GM12872 (cell line): ENCODE measurements around the gene NRN1L.

Experiments used
- TF ChIP-seq, protein P1 (sequence below): IDR thresholded peaks from 3 replicates; pipeline ENCODE4 v1.5.1; 2011; ENCODE audit warnings: low read depth, mild to moderate bottlenecking, low read length, moderate library complexity; ENCODE audit not compliant: insufficient read depth

Gene NRN1L

DNA sequence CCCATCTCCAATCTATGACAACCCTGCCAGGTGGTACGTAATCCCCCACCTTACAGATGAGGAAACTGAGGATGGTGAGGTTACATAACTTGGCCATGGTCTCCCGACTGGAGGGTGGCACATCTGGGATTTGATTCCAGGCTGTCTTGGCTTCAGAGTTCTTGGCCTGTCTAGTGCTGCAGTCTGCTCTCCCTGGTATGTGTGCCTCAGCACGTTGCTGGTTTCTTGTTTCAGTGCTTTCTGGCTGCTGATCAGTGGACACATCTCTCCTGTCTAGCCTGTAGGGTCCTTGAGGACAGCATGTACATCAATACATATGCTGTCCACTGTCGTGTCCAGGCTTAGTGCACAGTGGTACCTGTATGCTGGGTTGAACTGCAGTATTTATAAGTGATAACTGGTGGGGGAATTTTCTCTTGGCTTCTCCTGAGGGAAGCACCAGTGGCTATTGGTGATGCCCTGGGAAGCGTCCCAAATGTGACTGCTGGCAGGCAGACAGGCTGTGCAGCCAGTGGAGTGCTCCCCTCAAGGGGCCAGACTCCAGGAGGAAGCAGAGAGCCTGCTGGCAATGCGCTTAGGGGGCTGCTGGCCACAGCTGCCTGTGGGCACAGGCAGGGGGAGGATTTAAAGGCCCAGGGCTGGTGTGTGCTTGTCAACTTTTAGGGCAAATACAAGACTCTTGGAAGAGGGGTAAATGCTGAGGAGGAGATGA, 32.6 kb downstream of the NRN1L start:
- TF ChIP-seq, protein P1, sequence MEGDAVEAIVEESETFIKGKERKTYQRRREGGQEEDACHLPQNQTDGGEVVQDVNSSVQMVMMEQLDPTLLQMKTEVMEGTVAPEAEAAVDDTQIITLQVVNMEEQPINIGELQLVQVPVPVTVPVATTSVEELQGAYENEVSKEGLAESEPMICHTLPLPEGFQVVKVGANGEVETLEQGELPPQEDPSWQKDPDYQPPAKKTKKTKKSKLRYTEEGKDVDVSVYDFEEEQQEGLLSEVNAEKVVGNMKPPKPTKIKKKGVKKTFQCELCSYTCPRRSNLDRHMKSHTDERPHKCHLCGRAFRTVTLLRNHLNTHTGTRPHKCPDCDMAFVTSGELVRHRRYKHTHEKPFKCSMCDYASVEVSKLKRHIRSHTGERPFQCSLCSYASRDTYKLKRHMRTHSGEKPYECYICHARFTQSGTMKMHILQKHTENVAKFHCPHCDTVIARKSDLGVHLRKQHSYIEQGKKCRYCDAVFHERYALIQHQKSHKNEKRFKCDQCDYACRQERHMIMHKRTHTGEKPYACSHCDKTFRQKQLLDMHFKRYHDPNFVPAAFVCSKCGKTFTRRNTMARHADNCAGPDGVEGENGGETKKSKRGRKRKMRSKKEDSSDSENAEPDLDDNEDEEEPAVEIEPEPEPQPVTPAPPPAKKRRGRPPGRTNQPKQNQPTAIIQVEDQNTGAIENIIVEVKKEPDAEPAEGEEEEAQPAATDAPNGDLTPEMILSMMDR: no peak

DNA sequence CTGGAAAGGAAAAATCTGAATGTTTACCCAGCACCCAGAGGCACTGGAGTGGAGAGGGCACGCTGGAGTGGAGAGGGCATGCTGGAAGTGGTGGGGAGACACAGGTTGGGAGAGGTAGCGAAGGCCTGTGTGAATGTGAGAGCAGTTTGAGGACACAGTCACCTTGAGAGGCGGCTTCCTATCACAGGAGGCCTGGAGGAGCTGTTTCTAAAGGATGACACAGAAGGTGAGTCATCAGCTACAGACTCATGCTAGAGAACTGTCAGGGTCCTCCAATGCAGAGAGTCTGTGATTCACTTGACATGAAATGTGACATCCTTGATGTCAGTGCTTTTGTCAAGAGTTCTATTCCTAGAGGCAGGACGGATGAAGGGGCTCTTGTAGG, 33.2 kb downstream of the NRN1L start:
- TF ChIP-seq, protein P1: no peak

DNA sequence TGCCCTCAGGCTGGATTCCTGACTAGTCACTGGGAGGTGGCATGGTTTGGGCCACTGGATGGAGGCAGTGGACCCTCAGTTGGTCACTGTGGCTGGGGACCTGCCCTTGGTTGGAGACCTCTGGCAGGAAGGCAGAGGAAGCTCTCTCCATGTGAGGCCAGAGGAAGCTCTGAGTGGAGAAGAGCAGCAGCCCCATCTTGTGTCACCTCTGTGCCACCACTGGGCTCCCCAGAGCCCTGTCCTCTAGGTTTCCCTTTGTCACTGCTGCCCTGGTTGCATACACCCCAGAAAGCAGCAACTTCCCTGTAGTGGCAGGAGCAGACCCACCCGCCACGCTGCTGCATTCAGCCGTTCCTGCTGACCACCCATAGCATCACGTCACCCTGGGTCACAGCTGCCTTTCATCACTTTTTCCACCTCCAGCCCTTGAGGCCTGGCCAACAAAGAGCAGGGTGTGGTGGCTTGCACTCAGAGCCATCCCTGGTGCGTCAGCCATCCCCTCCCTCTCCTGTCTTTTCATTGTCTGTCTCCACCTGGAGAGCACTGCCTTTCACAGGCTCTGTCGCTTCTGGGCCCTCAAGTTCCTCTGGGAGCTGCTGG, 35.0 kb downstream of the NRN1L start:
- TF ChIP-seq, protein P1: 0 out of 3 replicates have a peak, but pooled peaks have one; percentile 13

DNA sequence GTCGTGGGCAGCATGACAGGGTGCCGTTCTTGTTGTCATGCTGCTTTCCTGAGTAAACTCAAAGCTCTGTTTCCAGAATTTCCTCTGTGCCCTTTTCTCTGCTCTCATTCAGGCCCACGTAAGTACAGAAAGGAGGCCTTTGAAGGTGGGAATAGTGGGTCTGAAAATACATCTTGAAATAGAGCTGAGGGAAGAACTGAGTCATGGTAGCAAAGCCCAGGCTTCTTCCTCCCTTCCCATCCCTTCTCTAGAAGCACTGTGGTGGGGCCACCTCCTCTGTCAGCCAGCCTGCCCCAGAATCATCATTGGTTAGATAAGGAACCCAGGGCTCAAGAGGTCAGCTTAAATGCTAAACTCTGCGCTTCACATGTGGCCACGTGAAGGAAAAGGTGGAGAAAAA, 37.5 kb downstream of the NRN1L start:
- TF ChIP-seq, protein P1: no peak

DNA sequence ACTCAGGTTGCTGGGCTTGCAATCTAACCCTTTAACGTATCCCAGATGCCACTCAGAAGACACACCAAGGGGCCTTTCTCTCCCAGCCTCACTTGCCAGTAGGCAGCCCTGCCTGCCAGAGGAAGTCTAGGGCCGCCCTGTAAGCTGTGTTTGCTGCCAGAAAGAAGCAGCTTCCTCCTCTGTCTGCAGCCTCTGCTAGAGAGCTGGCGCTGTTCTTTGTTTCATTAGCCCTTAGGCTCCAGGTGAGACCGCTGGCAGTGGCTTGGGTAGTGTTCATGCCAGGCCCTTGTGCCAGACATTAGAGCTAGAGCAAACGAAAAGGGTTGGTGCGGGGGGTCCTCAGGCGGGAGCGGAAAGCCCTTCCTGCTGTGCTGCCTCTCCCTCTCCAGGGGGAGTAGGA, 38.1 kb downstream of the NRN1L start:
- TF ChIP-seq, protein P1: no peak

DNA sequence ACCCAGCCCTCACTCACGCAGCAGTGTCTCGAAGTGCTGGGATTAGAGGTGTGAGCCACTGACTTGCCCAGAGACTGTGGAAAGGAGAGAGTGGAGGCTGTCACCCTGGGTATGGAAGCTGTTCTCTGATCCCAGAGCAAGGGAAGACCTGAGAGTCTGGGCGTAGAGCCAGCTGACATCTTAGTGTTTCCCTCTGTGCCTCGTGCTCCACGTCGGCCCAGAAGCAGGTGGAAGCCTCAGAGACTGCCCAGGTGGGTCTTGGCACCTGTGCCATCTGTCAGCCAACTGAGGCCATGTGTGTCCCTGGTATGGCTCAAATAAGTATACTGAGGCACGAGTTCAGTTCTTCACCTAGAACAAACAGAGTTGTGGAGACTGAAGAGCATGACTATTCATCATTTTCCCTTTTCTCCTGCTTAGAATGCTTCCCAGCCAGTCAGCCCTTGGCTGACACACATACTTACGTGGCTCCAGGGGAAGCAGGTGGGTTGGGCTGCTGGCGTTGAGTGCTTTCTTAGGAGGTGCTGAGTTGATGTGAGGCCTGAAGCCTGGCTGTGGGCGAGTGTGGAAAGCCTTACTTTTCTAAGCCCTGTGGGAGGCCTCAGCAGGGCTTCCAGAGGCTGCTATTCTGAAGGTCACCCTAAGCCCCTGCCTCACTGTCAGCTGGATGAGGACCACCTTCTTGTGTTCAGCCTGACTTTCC, 38.9 kb downstream of the NRN1L start:
- TF ChIP-seq, protein P1: no peak

DNA sequence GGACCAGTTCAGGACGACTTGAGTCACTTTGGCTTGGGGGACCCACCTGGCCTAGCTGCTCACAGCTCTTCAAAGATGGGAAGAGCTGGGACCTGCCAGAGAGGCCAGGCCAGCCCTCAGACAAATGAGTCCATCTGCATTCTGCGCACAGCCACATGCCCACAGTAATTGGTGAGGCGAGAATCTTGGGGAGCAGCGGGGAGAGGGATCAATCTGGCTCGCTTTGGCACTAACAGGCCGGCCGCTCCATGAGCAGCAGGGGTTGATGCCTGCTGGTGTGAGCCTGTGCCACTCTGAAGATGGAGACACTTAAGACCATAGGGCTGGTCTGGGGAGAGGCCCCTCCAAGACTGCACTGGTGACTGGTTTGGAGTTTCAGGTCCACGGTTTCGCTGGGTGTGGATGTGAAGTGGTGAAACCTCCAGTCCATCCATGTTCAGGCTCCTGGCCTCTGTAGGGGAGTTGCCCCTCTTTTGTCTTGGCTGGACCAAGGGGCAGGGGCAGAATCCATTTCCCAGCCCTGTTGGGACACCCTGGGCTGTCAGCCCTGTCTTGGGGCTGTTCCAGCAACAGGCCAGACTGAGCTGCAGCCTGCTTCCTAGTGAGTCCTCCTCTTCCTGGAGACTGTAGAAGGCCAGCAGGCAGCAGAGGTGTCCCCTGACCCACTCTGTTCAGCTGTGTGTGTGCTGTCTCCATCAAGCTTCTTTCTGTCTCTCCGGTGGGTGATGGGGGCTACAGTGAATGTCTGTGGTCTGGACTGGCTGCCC, 39.6 kb downstream of the NRN1L start:
- TF ChIP-seq, protein P1: no peak
